ENCODE data around the gene TELO2.

Gene TELO2

DNA sequence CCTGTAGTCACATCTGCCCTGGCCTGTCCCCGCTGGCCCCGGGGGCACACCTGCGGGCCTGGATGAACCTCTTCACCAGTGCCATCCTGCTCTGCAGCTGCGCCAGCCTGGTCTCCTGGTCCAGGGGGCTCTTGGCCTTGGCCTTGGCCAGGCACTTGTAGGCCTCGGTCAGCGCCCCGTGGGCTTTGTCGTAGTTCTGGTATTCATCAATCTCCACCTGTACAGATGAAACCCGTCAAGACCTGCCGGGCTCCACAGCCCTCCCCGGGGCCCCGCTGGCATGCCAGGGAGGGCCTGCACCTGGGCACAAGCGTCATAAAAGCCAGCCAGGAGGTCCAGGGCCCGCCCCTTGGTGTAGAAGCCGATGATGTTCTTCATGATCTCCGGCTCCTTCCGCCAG lies 26.7 kb downstream of the TELO2 start:
- DNase-seq (ENCODE audit: low read depth) = no peak

DNA sequence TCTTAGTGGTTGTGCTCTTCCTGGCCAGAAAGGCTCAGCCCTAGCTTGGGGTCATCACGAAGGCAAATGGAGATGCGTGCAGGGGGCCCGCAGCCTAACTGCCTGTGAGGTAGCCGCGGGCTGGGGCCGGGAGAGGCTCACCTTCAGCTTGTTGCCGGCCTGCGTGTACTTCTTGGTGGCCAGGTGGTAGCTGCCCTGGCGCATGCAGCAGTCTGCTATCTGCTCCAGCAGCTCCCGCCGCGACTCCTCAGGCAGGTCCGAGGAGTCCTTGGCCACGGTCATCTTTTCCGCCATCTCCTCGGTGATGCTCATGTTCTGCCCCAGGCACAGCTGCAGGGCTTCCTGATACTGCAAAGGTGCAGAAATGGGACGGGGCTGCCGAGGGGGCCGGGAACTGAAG lies 27.3 kb downstream of the TELO2 start:
- no peak for DNase-seq (ENCODE audit: low read depth)

DNA sequence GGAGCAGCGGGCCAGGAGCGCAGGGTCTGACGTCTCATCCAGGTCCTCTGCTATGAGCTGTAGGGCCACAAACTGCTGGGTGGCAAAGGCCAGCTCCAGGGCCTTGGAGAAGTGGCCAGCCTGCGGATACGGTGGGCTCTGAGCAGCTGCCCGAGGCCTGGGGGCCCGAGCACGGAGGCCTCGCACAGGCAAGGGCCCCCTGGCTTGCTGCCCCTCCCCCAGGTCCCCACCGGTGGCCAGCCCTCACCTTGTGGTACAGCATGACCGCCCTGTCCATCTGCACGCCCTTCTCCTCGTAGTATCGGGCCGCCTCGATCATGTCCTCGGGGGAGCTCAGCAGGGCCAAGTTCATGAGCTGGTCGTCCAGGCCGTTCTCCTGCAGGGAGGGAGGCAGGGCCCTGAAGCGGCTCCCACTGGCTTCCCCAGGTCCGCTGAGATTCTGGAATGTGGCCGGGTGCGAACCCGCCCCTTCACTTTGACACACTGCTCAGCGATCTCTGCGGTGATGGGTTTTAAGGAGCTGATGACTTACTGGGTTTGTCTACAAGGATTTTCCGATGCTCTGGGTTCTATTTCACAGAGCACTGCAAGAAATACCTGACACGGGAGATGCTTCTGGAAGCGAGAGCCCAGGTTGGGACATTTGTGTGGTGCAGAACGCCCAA lies 30.6 kb downstream of the TELO2 start:
- no peak for DNase-seq (ENCODE audit: low read depth)

DNA sequence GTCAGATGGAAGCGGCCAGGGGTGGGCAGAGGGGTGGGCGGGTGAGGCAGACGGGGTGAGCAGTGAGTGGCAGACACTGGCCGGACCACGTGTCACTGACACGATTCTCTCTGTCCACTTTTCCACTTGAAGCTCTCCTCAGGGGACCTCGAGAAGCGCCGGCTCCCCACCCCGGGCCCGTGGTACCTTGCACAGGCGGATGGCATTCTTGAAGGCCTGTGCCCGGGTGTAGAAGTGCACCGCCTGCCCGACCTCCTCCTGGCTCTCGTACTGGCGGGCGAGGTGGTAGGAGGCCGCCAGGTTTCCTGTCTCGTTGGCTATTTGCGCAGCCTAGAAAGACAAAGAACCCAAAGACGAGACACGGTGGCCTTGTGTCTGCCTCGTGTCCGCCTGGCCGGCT lies 31.2 kb downstream of the TELO2 start:
- DNase-seq (ENCODE audit: low read depth) = no peak

DNA sequence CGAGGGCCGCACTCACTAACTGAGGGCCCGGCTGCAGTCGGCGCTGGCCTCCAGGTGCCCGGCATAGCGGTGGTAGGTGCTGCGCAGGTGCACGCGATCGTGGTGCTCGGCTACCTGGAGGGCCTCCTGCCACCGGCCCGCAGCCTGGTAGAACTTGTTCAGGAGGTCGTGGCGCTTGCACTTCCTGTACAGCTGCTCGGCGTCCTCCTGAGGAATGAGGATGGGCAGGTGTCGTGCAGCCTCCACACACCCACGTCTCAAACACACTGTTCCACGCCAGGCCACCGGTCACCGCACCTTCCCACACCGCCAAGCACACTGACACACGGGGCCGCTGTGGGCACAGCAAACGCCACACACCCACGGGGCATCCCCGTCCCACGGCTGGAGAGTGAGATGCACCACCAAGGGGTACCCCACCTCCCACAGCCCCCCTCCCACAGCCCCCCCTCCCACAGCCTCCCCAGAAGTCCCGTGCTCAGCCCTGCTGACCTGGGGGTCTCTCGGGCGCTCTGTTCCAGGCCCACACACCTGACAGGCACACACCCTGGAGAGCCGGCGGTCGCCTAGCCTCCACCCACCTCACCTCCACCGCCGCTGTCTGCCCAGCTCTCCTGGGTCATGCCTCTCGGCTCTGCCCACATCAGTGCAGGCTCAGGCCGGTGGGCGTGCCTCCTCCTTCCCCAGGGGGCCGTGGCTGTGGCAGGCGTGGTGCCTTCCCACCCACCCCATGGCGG lies 32.9 kb downstream of the TELO2 start:
- no peak for DNase-seq (ENCODE audit: low read depth)

DNA sequence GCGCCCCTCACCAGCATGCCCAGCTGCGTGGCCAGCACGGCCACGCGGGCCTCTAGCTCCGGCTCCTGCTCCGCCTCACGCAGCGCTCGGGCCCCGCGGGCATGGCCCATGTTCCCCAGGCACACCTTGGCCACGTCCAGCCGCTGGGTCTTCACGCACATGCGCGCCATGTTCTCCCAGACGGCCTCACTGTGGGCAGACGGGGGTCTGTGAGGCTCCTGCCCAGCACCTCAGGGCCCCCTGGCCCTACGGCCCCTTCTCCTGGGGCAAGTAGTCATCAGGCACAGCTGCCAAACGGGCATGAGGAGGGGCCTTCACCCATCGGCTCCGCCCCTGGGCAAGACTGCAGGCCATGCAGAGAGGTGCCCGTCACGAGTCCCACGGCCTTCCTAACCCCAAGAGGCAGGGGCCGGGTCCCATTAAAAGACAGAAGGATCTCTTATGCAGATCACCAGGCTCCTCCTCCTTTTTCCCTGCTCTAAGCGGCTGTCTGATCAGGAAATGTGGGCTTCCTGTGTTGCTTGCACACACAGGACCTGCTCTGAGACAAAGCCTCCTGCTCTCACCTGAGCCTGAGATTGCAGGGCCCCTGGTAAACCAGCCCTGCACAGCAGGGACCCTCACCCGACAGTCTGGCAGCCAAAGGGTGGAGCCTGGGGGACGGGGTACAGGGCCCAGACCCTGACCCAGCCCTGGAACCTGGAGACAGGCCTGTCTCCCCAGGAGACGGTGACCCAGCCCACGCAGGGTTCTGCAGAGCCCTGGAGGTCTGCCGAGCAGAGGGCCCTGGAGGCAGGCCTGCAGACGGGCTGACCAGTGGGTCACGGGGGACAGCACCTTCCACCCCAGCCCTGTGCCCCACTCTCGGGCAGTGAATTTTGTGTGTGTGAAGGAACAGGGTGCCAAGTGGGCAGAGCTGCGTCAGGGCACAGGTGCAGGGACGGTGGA lies 33.7 kb downstream of the TELO2 start:
- DNase-seq (ENCODE audit: low read depth) = no peak

DNA sequence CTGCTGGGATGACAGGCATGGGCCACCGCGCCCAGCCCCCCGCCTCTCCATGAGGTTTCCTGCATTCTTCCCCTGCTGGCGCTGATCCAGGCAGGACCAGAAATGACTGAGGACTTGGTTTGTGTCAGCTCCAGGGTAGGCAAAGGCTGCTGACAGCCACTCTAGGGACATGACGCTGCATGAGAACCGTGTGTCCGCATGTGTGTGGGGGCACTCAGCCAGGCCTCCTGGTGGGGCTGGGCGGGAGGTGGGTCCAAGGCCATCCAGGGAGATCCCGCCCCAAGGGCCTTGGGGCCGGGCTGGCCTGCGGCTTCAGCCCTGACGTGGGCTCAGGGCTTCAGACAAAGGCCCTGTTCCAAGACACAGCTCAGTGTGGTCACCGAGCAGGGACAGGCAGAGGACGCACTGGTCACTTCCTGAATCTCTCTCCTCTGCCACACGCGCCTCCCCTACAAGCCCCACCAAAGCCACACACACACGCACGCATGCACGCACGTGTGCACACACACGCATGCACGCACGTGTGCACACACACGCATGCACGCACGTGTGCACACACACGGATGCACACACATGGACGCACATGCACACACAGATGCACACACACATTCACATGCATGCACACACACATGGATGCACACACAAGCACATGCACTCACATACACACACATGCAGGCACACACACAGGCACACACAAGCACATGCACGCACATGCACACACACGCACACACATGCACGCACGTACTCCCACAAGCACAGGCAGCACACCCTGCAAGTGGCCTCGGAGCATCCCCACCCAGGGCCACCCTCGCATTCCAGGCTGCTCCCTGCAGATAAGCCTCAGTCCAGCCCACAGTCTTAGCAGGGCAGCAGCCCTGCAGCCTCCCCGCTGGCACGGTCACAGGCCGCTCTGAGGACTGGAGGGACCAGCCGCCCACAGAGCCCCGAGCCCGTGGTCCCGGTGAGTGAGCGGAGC lies 35.0 kb downstream of the TELO2 start:
- no peak for DNase-seq (ENCODE audit: low read depth)

DNA sequence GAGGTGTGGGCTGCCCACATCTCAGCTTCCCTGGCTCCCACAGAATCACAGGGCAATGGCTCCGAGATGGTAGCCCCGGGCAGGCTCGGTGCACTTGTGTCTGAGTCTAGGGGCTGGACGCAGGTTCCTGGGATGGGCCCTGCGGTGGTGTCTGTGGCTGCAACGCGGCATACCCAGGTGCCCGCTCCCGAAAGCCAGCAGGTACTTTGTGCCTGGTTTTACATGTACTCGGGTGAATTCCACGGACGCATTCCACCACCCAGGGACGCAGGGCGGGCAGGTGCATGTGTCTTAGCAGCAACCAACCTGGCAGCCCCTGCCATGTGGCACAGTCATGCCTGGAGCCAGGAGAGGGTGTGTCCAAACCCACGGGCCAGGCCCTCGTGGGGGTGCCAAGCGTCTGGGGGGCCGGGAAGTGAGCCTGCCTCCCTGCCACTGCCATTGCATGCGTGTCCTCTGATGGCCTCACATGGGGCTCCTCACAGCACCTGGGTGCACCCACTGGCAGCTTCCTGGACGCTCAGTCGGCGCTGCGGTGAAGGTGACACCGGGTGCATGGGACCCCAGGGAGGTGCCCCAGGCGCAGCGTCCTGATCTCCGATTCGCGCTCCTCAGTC lies 35.9 kb downstream of the TELO2 start:
- no peak for DNase-seq (ENCODE audit: low read depth)

DNA sequence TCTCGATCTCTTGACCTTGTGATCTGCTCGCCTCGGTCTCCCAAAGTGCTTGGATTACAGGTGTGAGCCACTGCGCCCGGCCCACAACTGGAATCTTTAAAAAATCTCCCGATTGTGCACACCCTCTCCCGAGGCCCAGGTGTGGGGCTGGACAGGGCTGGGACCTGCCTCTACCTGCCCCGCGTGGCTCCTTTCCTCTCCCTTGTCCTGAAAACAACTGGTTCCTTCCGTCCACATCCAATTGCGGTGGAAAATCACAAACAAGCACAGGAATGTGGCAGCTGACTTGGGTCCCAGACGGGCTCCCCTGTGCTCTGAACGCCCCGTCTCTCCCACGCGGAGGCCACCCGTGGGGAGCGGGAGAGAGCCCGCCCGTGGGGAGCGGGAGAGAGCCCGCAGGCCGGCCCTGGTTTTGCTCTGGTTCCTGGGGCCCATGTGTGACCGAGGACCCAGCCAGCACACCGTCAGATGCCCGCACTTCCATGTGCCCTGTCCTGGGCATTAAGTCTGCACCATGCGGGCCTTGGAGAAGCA lies 37.3 kb downstream of the TELO2 start:
- DNase-seq (ENCODE audit: low read depth) = no peak

DNA sequence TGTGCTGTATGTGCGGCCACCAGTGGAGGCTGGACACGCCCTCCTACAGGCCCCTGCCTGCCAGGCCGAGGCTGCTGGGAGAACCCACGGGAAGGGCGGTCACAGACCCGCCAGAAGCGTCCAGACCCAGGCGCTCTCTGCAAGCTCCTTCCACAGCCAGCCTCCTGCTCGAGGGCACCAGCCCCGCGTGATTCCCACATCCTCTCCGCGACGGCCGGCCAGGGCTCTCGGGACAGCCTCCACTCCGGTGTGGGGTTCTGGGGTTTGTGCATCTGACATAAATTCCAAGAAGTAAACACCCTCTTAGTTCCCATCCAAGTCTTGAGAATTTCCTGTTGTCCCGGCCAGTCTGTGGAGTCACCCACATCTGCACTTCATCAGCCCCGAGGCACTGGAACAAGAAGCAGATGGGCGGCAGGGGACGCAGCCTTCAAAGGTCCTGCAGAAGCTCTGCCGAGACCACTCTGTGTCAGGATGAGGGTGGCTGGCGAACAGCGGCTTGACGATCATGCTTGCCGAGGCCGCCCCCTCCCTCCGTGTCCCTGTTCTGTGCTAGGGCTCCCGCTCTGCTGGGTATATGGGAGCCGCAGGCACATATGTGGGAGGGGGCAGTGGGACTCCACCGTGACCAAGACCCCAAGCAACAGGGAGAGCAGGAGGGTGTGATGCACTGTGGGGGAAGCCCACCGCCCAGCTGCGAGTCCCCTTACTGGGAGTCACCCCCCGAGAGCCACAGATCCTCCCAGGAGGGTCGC lies 37.9 kb downstream of the TELO2 start:
- DNase-seq (ENCODE audit: low read depth) = no peak

DNA sequence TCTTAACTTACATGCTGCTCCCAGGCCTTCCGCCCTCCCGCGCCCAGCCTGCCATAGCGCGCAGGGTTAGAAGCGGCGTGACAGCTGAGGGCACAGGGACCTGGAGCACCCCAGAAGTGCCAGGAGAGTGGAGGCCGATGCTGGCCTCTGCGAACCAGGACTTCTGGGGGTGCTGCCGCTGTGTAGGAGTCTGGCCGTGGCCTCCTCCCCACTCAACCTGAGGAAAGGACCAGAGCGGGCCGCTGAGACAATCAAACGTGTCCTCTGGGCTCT lies 38.4 kb downstream of the TELO2 start:
- no peak for DNase-seq (ENCODE audit: low read depth)

DNA sequence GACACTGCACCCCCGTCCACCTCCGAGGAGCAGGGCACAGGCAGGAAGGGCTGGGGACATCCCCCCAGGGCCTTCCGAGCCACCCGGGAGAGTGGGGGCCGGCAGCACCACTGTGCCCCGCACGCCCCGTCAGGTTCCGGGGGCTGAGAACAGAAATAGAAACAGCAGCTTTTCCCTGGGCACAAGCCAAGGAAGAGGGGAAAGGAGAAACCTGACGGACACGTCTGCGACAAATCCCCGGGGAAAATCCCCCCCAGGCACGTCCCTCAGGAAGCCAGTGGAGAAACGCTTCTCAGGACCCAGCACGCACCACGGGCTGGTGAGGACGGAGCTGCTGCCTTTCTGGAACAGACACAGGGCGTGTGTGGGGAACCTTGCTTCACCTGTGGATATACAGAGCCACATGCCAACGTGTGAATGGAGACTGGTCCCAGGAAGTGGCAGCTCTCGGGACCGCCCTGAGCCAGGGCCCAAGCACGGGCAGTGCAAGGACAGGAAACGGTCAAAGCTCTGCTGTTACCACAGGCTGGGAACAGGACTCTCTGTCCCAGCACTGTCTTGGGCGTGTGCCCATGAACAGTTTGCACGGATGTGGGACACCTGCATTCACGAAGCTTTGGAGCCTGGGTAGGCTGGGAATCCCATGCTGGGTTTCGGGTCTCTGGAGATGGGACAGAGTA lies 39.1 kb downstream of the TELO2 start:
- DNase-seq (ENCODE audit: low read depth) = no peak

DNA sequence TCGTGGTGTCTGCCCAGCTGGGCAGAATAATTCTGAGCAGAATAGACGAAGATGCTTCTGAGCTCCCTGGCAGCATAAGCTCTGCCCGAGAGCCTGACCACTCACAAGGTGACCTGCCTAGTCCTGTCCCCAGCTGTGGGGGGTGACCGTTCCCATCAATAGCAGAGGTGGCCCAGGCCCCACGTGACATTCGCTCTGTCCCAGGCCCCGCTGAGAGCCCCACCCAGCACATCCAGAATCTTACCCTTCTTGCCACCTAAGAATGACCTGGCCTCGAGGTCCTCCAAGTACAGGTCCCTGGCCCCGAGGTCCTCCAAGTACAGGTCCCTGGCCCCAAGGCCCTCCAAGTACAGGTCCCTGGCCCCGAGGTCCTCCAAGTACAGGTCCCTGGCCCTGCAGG lies 39.6 kb downstream of the TELO2 start:
- no peak for DNase-seq (ENCODE audit: low read depth)

DNA sequence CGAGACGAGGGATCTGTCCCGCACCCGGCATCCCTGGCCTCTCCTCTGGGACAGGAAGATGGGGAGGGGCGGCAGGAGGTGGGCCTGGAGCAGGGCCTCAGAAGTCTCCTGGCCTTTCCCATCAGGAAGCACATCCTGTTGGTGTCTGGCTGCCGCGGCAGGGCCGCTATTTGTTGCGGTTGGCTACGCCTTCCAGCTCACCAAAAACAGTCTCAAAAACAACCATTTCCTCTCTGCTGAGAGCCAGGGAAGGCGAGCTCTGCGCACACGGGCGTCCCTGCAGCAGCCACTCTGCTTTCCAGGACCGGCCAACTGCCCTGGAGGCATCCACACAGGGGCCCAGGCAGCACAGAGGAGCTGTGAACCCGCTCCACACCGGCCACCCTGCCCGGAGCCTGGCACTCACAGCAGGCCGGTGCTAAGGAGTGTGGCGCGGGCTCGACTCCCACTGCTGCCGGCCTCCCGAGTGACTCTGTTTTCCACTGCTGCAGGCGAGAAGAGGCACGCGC lies 40.3 kb downstream of the TELO2 start, which contains the start of gene TMEM204:
Gene TMEM204, plus strand, starts transcription at position 224 of the 509 bp plus-strand sequence. CDS start 610 bp downstream, outside the sequence.
- DNase-seq (ENCODE audit: low read depth) = no peak

DNA sequence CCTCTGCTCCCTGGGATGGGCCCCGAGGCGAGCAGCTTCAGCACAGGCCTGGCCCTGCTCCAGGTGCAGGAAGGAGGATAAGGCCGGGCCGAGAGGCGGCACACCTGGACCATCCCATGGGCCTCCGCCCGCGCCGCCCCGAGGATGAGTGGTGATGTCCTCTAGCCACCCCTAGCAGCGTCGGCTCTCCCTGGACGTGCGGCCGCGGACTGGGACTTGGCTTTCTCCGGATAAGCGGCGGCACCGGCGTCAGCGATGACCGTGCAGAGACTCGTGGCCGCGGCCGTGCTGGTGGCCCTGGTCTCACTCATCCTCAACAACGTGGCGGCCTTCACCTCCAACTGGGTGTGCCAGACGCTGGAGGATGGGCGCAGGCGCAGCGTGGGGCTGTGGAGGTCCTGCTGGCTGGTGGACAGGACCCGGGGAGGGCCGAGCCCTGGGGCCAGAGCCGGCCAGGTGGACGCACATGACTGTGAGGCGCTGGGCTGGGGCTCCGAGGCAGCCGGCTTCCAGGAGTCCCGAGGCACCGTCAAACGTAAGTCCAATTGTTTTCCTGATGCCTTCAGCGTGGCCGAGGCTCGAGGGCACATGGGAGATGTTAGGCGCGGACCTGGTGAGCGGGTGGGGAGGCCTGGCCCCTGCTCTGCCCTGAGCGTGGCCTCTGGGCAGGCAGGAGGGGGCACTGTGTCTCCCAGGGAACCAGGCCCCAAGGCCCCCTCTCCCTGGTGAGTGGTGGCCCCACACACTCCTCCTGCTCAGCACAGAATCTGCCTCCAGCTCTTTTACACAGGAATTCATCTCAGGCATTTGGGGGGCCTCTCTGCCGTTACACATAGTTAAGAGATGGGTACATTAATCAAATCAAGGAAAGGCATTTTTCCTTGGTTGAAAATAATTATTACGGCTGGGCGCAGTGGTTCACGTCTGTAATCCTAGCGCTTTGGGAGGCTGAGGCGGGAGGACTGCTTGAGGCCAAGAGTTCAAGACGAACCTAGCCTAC lies 41.2 kb downstream of the TELO2 start:
- DNase-seq (ENCODE audit: low read depth) = no peak

DNA sequence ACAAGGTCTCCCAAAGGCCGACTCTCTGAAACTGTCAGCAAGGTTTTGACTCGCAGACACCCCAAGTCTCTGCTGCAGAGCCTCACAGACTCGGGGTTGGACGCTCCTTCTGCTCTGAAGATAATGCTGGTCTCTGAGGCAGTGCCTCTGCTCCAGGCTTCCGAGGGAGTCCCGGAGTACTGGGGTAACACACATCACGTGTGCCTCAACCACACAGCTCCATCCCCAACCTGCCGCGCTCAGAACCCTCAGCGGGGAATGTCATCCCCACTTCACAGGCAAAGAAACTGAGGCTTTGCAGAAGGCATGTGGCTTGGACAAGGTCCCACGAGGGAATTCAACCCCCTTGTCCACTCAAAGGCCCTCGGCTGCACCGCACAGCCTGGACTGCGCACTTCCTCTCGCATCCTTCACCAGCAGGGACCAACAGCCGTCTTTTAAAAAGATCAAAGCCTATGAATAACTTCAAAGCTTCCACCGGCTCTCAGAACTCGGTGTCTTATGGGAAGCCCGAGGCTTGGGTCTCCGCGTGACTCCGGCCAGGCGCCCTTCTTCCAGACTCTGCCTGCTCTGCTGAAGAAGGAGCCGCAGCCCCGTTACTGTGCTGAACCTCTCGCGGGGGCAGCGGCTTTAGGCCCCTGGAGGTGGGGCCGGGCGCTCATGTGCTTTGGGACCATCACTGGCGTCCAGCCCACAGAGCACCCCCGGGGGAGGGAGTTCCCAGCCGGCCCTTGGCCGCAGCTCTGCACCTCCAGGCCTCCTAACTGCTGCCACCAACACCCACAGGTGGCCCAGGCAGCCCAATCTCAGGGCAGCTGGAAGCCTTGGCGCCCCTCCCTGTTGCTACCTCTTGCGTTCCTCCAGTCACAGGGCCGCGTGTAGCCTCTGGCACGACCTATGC lies 42.5 kb downstream of the TELO2 start:
- no peak for DNase-seq (ENCODE audit: low read depth)

DNA sequence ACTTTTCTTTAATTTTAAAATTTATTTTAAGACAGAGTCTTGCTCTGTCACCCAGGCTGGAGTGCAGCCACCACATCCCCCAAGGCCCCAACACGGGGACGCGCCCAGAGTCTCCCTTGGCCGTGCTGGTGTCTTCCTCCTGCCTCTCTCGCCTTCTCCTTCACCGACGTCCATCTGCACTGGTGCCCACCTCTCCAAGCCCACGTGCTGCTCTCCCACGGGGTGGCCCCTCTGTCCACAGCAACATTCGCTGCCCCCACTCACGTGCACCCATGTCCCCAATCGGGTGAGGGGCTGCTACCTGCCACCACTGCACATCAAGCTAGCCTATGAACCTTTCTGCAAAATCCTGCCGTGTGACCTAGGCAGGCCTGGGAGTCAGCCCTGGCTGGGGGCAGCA lies 43.4 kb downstream of the TELO2 start:
- DNase-seq (ENCODE audit: low read depth) = no peak
